ENCODE results near the gene ATG16L2. TPM values are rescaled to one million over a fixed set of nuclear protein-coding genes. Genes with fewer than 3 reads are reported as not detected.

Gene ATG16L2
- total and polyA plus RNA-seq, 2 of the 4 experiments (the other 2 are of a cell fraction), result 1.3 to 12.7 TPM

- no peak overlapping the region for H3K14ac ChIP-seq (replicated peaks; ENCODE audit: low read depth, low read length)
- H3K36me3 ChIP-seq (ENCODE audit: control insufficient read depth, insufficient read depth, low read length), result no peaks in the 10 kb centered on the region
- H3K56ac ChIP-seq (ENCODE audit: extremely low read depth, insufficient read depth, low read length), result no peak overlapping the region
- no peak overlapping the region for H3K9ac ChIP-seq (ENCODE audit: low read depth, low read length)
- no peak overlapping the region for H2BK20ac ChIP-seq (ENCODE audit: low read depth, low read length)
- H4K20me1 ChIP-seq (ENCODE audit: insufficient read depth, low read length), result peaks cover 4% of the 10 kb centered on the region
- H3K9me3 ChIP-seq (ENCODE audit: control insufficient read depth, insufficient read depth, low read length), result no peaks in the 10 kb centered on the region
- intact Hi-C loops (cut with micrococcal nuclease) (no loop called here), dilution Hi-C loops (cut with HindIII; ENCODE audit: low sequenced_read_pairs, unreplicated experiment) (no loop called here), in situ Hi-C loops (cut with MboI; ENCODE audit: low sequenced_read_pairs) (no loop called here)
- peaks cover 8% of the 10 kb centered on the region; the same call in 1 of the 2 replicates for H3K9me1 ChIP-seq (ENCODE audit: insufficient read depth, low read length)
- no peak overlapping the region for H4K91ac ChIP-seq (ENCODE audit: insufficient read depth, low read depth, low read length)
- H3K27ac ChIP-seq (ENCODE audit: insufficient read depth, low read length), result no peak overlapping the region
- no peak overlapping the region for H3K18ac ChIP-seq (ENCODE audit: low read depth, low read length)
- H3K4ac ChIP-seq (ENCODE audit: low read depth, low read length), result no peak overlapping the region
- WGBS, 2 experiments (ENCODE audit: extremely low coverage in 2 of 2, insufficient read length in 1 of 2), result 100% methylated on average over 2 of the region's 4 CpGs; no CpG with 5 or more reads in 1 of the 2 experiments
- H4K8ac ChIP-seq (ENCODE audit: low read depth in 2 of 2, low read length in 2 of 2), result no peak overlapping the region
- no TSS peak for BruUV-seq (replicated peaks)
- H4K5ac ChIP-seq (ENCODE audit: low read depth, low read length), result no peak overlapping the region
- H3K79me1 ChIP-seq (ENCODE audit: low read depth in 1 of 2, low read length in 2 of 2), result peaks cover 0 to 10% of the 10 kb centered on the region in 2 experiments; a peak in 2 of 4 replicates
- 0 out of 2 replicates have a peak overlapping the region, but pooled peaks have one; percentile 14 for H2AK5ac ChIP-seq (ENCODE audit: low read depth, low read length)
- no peak for DNase-seq
- H3K4me1 ChIP-seq (ENCODE audit: control insufficient read depth, insufficient read depth, low read length), result peaks cover 15% of the 10 kb centered on the region
- no peak for ATAC-seq (ENCODE audit: low read depth)
- no peak overlapping the region for H2BK15ac ChIP-seq (ENCODE audit: low read depth, low read length)
- no peak overlapping the region for H2AK9ac ChIP-seq (replicated peaks; ENCODE audit: low read depth, low read length, poor library complexity)
- no peak overlapping the region for H2BK5ac ChIP-seq (ENCODE audit: low read depth, low read length, poor library complexity, severe bottlenecking)
- POLR2A ChIA-PET (ENCODE audit: unreplicated experiment), result no interaction called here
- no peak overlapping the region for H3K4me3 ChIP-seq (ENCODE audit: insufficient read depth, low read depth, low read length)
- no peak overlapping the region for H2BK120ac ChIP-seq (ENCODE audit: low read depth, low read length)
- no peak overlapping the region for H3K4me2 ChIP-seq (ENCODE audit: low read depth, low read length)
- peak overlapping the region; percentile 51 for H2AFZ ChIP-seq (replicated peaks; ENCODE audit: low read length, poor library complexity)
- CTCF ChIA-PET, result interaction anchor here (0.6 to 1.0 kb wide), 2 partner anchors 25 to 570 kb away, joined by 3 to 6 read pairs; no protein-coding TSS in a partner anchor
- no peak overlapping the region for H3K23ac ChIP-seq (ENCODE audit: low read depth, low read length)
- H3K27me3 ChIP-seq (ENCODE audit: control insufficient read depth, insufficient read depth, low read length), result no peaks in the 10 kb centered on the region
- no peak for TF ChIP-seq POLR2A (IDR thresholded peaks at IDR 0.05; ENCODE audit: low read depth, low read length)
- no peak for TF ChIP-seq CTCF (conservative IDR thresholded peaks at IDR 0.05; ENCODE audit: low read depth, low read length)
- TF ChIP-seq MXI1 (IDR thresholded peaks at IDR 0.05; ENCODE audit: borderline replicate concordance, low read depth, low read length), result no peak
- TF ChIP-seq FOS (IDR thresholded peaks at IDR 0.05; ENCODE audit: low read depth, low read length), result no peak
- TF ChIP-seq NFE2L2 (IDR thresholded peaks at IDR 0.05; ENCODE audit: low read depth, low read length), result no peak
- TF ChIP-seq RAD21 (IDR thresholded peaks at IDR 0.05; ENCODE audit: low read length), result no peak
- no peak for TF ChIP-seq MAFK (IDR thresholded peaks at IDR 0.05; ENCODE audit: low read depth, low read length)
- no peak for TF ChIP-seq CHD1 (IDR thresholded peaks at IDR 0.05; ENCODE audit: low read depth, low read length)
- no peak for TF ChIP-seq RCOR1 (IDR thresholded peaks at IDR 0.05; ENCODE audit: insufficient replicate concordance, low read length)
- TF ChIP-seq USF2 (IDR thresholded peaks at IDR 0.05; ENCODE audit: low read depth, low read length), result no peak
- no peak for TF ChIP-seq RFX5 (IDR thresholded peaks at IDR 0.05; ENCODE audit: low read depth, low read length)
- no peak for TF ChIP-seq CEBPB (IDR thresholded peaks at IDR 0.05; ENCODE audit: low read depth, low read length)
- no peak for TF ChIP-seq ELK1 (IDR thresholded peaks at IDR 0.05; ENCODE audit: borderline replicate concordance, low read depth, low read length)
- no peak for TF ChIP-seq BHLHE40 (IDR thresholded peaks at IDR 0.05; ENCODE audit: low read depth, low read length)
- no peak for TF ChIP-seq SMC3 (IDR thresholded peaks at IDR 0.05; ENCODE audit: low read depth, low read length)
These were observed 46.8 kb upstream of the ATG16L2 start for GRCh38 chr11:72767203-72768062.

Data from IMR-90 (cell line).